Esophagus (tissue), 2 donors: ENCODE results near the gene ASCC1. TPM values are rescaled to one million over a fixed set of nuclear protein-coding genes. Genes with fewer than 3 reads are reported as not detected.

Experiments
- H3K27ac ChIP-seq, 2 donors: one replicate each; pipeline ENCODE4 v1.5.1; 2013; ENCODE audit warnings: low read depth in 2 of 2, mild to moderate bottlenecking in 2 of 2, inconsistent platforms in 1 of 2, low read length in 1 of 2, moderate library complexity in 1 of 2
- H3K27me3 ChIP-seq, 2 donors: one replicate each; pipeline ENCODE4 v1.6.1; 2013; ENCODE audit warnings: low read length in 2 of 2, control low read depth in 1 of 2, mild to moderate bottlenecking in 1 of 2; ENCODE audit not compliant: insufficient read depth in 2 of 2, control insufficient read depth in 1 of 2
- H3K36me3 ChIP-seq, 2 donors: one replicate each; pipeline ENCODE4 v1.6.1; 2013; ENCODE audit warnings: low read length in 1 of 2; ENCODE audit not compliant: control insufficient read depth in 2 of 2, insufficient read depth in 2 of 2
- H3K4me1 ChIP-seq, 2 donors: one replicate each; pipeline ENCODE4 v1.6.1; 2013; ENCODE audit warnings: low read length in 1 of 2; ENCODE audit not compliant: control insufficient read depth in 2 of 2, insufficient read depth in 2 of 2
- H3K4me3 ChIP-seq, 2 donors: one replicate each; pipeline ENCODE4 v1.5.1; 2013; ENCODE audit warnings: low read length in 2 of 2, mild to moderate bottlenecking in 2 of 2, low read depth in 1 of 2, moderate library complexity in 1 of 2
- H3K9me3 ChIP-seq, 2 donors: one replicate each; pipeline ENCODE4 v1.6.1; 2013; ENCODE audit warnings: mild to moderate bottlenecking in 2 of 2, low read depth in 1 of 2, low read length in 1 of 2, moderate library complexity in 1 of 2; ENCODE audit not compliant: control insufficient read depth in 2 of 2, insufficient read depth in 1 of 2
- WGBS, 2 donors: extraction: QIAGEN DNeasy Blood & Tissue Kit; methylation state at CpG; one replicate each; pipeline ENCODE4 v1.1.7; 2013; 5-methylcytosine and 5-hydroxymethylcytosine counted together
- polyA plus RNA-seq, 2 donors: library from polyadenylated mRNA; stranded (reverse); fragments of 200-250 nt; gene quantifications; one replicate each; pipeline ENCODE4 v1.2.3, GENCODE V29; 2013
- donor health status: healthy with polysubstance abuse.
- donor health status: Bipolar disorder and iron deficiency.

Gene ASCC1
- polyA plus RNA-seq, 2 donors: 4.7 to 12.8 TPM

GRCh38 chr10:72098836-72099599 lies 117.1 kb downstream of the ASCC1 start:
- Histone ChIP-seq H3K27ac (no peak overlapping the region), H3K27me3 (no peaks in the 10 kb centered on the region), H3K9me3 (no peaks in the 10 kb centered on the region), H3K4me1 (no peaks in the 10 kb centered on the region), H3K36me3 (peaks cover 0 to 2% of the 10 kb centered on the region in 2 donors), H3K4me3 (no peak overlapping the region)
- 87 to 88% methylated on average over 6 of the region's 6 CpGs for WGBS, 2 donors

DNA sequence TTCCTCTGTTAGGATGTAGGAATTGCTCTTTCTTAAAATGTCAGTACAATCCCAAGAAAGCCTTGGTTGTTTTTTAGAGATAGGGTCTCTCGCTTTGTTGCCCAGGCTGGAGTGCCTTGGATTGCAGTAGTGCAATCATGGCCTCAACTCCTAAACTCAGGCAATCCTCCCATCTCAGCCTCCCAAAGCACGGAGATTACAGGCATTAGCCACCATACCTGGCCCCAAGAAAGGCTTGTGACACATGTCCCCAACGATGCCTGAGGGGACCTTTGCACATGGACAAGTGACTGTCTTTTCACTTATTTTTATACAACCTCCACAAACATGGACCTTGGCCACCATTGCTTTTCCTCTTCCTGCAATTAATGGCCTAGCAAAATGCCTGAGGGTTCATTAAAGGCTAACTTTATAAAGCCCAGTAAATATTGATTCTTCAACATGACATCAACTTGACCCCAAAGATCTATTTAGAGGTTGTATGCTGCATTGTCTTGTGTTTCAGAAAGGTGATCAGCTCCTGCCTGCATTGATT lies 117.7 kb downstream of the ASCC1 start:
- Histone ChIP-seq H3K9me3 (no peaks in the 10 kb centered on the region), H3K4me3 (no peak overlapping the region), H3K27me3 (no peaks in the 10 kb centered on the region), H3K27ac (no peak overlapping the region), H3K36me3 (peaks cover 0 to 2% of the 10 kb centered on the region in 2 donors), H3K4me1 (no peaks in the 10 kb centered on the region)
- WGBS, 2 donors: 77 to 89% methylated on average over 3 of the region's 3 CpGs

DNA sequence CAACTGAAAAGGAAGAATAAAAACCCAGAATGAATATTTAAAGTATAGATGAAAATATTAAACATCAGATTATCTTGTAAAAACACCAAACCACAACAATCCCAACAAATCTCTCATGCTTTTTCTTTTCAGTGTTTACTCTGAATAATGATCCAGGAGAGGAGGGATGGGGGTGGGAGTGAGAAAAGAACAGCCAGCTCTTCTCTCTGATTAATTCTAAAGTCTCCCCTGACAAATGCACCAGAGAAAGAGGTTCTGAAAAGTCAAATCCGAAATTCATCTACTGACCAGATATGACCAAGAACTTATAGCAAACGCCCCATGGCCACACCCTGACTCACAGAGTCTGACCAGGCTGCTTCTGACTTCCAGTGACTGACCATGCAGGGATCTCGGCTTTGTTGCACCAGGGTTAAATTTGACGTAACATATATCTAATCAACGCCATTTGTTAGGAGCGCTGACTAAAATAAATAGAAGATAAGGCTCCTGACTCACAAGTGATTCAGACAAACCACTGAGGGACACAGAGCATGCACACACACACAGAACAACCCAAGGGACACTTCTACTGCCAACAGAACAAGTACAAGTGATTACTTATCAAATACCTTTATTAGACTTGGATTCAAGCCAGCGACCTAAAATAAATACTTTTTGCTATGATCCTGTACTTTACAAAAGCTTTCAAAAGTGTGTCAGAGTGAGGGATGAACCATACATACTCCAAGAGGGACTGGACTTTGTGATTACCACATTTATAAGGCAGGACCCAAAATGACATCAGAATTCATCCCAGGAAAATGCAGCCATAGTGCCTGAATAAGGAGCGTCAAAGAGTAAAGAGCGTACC lies 118.4 kb downstream of the ASCC1 start:
- 57 to 77% methylated on average over 9 of the region's 9 CpGs for WGBS, 2 donors
- H3K36me3 ChIP-seq: peaks cover 0 to 2% of the 10 kb centered on the region in 2 donors
- no peaks in the 10 kb centered on the region for H3K4me1 ChIP-seq
- H3K4me3 ChIP-seq: no peak overlapping the region
- no peaks in the 10 kb centered on the region for H3K27me3 ChIP-seq
- H3K9me3 ChIP-seq: no peaks in the 10 kb centered on the region
- H3K27ac ChIP-seq: no peak overlapping the region

DNA sequence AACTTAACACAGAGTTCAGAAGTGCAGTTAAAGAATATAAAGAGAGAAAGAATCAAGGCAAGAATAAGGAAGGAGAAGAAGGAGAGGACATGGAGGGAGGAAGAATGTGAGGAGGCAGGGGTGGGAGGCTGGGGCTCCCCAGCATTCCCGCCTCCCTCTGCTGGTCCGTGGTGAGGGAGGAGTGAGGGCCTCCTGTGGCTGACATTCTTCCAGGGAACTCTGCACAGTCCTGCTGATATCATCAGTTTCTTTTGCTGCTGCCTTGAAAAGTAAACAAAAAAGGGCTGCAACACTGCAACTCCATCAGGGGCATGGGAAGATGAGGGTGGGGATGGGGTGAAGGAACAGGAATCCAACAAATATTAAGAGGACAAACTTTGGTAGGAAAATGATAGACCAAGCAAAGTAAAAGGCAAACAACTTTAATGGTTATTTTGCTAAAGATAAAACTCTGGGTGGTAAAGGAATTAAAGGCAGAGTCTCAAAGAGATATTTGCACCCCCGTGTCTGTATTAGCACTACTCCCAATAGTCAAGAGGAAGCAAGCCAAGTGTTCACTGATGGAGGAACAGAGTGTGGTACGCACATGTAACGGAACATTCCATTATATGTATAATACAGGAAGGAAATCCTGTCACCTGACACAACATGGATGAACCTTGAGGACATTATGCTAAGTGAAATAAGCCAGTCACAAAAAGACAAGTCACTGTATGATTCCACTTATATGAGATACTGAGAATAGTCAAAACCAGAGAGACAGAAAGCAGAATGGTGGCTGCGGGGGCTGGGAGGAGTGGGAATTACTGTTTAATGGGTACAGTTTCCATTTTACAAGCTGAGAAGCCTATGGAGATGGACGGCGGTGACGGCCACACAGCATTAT lies 119.7 kb downstream of the ASCC1 start:
- no peak overlapping the region for H3K4me3 ChIP-seq
- no peaks in the 10 kb centered on the region for H3K27me3 ChIP-seq
- H3K36me3 ChIP-seq: peaks cover 0 to 2% of the 10 kb centered on the region in 2 donors
- no peak overlapping the region for H3K27ac ChIP-seq
- H3K4me1 ChIP-seq: no peaks in the 10 kb centered on the region
- H3K9me3 ChIP-seq: no peaks in the 10 kb centered on the region
- 78 to 84% methylated on average over 9 of the region's 9 CpGs for WGBS, 2 donors

GRCh38 chr10:72095195-72095594 lies 120.9 kb downstream of the ASCC1 start:
- no peaks in the 10 kb centered on the region for H3K9me3 ChIP-seq
- no peaks in the 10 kb centered on the region for H3K36me3 ChIP-seq
- no peaks in the 10 kb centered on the region for H3K4me1 ChIP-seq
- no peaks in the 10 kb centered on the region for H3K27me3 ChIP-seq
- 96 to 98% methylated on average over 4 of the region's 4 CpGs for WGBS, 2 donors
- H3K4me3 ChIP-seq: no peak overlapping the region
- no peak overlapping the region for H3K27ac ChIP-seq

- H3K4me3 ChIP-seq: no peak overlapping the region
- H3K36me3 ChIP-seq: no peaks in the 10 kb centered on the region
- H3K27ac ChIP-seq: no peak overlapping the region
- WGBS, 2 donors: 98 to 100% methylated on average over 2 of the region's 2 CpGs
- no peaks in the 10 kb centered on the region for H3K27me3 ChIP-seq
- H3K9me3 ChIP-seq: no peaks in the 10 kb centered on the region
- no peaks in the 10 kb centered on the region for H3K4me1 ChIP-seq
These were observed 121.5 kb downstream of the ASCC1 start for GRCh38 chr10:72094574-72094973.

- no peak overlapping the region for H3K4me3 ChIP-seq
- H3K27me3 ChIP-seq: no peaks in the 10 kb centered on the region
- no peak overlapping the region for H3K27ac ChIP-seq
- WGBS, 2 donors: 74 to 75% methylated on average over 4 of the region's 4 CpGs
- H3K36me3 ChIP-seq: no peaks in the 10 kb centered on the region
- no peaks in the 10 kb centered on the region for H3K9me3 ChIP-seq
- H3K4me1 ChIP-seq: no peaks in the 10 kb centered on the region
These were observed 122.6 kb downstream of the ASCC1 start for GRCh38 chr10:72093450-72093849.

- Histone ChIP-seq H3K36me3 (no peaks in the 10 kb centered on the region), H3K27me3 (peaks cover 0 to 2% of the 10 kb centered on the region in 2 donors)
- 92 to 93% methylated on average over 2 of the region's 2 CpGs for WGBS, 2 donors
These were observed 123.1 kb downstream of the ASCC1 start for GRCh38 chr10:72092987-72093386.

More at GRCh38 chr10:72092987-72093386, 123.1 kb downstream of the ASCC1 start:
- H3K4me1 ChIP-seq: peaks cover 1 to 2% of the 10 kb centered on the region in 2 donors
- H3K4me3 ChIP-seq: no peak overlapping the region
- H3K9me3 ChIP-seq: peaks cover 0 to 2% of the 10 kb centered on the region in 2 donors
- H3K27ac ChIP-seq: no peak overlapping the region
